ENCODE measurements around the gene KLHL20.
"Not testable (repeated sequence)": the region's sequence is repeated elsewhere in the genome, so short reads cannot be mapped to it uniquely, and the experiment has no call there.

KLHL20 gene

GRCh38 chr1:173714759-173715537 is at the start of gene KLHL20:
TSS of gene KLHL20 (plus strand) at chr1:173714981. CDS start at chr1:173716044, 1,063 bp downstream.
- peak within 1 kb of the TSS; percentile 83 for H3K4me2 ChIP-seq (ENCODE audit: low read depth, low read length, poor library complexity, severe bottlenecking)
- no peak for TF ChIP-seq CTCF (conservative IDR thresholded peaks at IDR 0.05; ENCODE audit: low read length)
- no peak for TF ChIP-seq EZH2phosphoT487 (IDR thresholded peaks at IDR 0.05; ENCODE audit: borderline replicate concordance)
- peaks cover 30% of the 10 kb centered on the region for H3K4me1 ChIP-seq (ENCODE audit: insufficient read depth, low read length, poor library complexity, severe bottlenecking)
- peak within 1 kb of the TSS; percentile 100 for H2AFZ ChIP-seq (ENCODE audit: low read length)
- 0 out of 2 replicates have a peak, but pooled peaks cover 5% of the 10 kb centered on the region for H3K9me2 ChIP-seq (replicated peaks; ENCODE audit: low read depth, low read length)
- peak within 1 kb of the TSS; percentile 87 for H3K4me3 ChIP-seq (ENCODE audit: low read length, poor library complexity, severe bottlenecking)
- peaks cover 30% of the 10 kb centered on the region for H3K79me2 ChIP-seq (ENCODE audit: insufficient read depth, low read length)
- 0 out of 2 replicates have a peak, but pooled peaks cover 5% of the 10 kb centered on the region for H3F3A ChIP-seq (ENCODE audit: low read depth)
- peaks cover 45% of the 10 kb centered on the region for H3K27me3 ChIP-seq (ENCODE audit: insufficient read depth, low read length, poor library complexity, severe bottlenecking)
- H4K20me1 ChIP-seq (ENCODE audit: insufficient read depth, low read length, poor library complexity, severe bottlenecking) = peaks cover 13% of the 10 kb centered on the region
- H3K36me3 ChIP-seq (ENCODE audit: insufficient read depth, low read length) = no peaks in the 10 kb centered on the region
- peak within 1 kb of the TSS; percentile 77 for H3K9ac ChIP-seq (ENCODE audit: low read depth, low read length, poor library complexity, severe bottlenecking)
- no peaks in the 10 kb centered on the region for H3K9me3 ChIP-seq (ENCODE audit: insufficient read depth, low read depth, low read length)

GRCh38 chr1:173666646-173667045 is 48.1 kb upstream of the KLHL20 start:
- no peaks in the 10 kb centered on the region for H3K27me3 ChIP-seq (ENCODE audit: insufficient read depth, low read length, poor library complexity, severe bottlenecking)
- H2AFZ ChIP-seq (ENCODE audit: low read length) = no peak overlapping the region
- no peaks in the 10 kb centered on the region for H3F3A ChIP-seq (ENCODE audit: low read depth)
- no peak for TF ChIP-seq CTCF (conservative IDR thresholded peaks at IDR 0.05; ENCODE audit: low read length)
- TF ChIP-seq EZH2phosphoT487 (IDR thresholded peaks at IDR 0.05; ENCODE audit: borderline replicate concordance) = no peak
- no peak overlapping the region for H3K4me3 ChIP-seq (ENCODE audit: low read length, poor library complexity, severe bottlenecking)
- H3K36me3 ChIP-seq (ENCODE audit: insufficient read depth, low read length) = no peaks in the 10 kb centered on the region
- H3K79me2 ChIP-seq (ENCODE audit: insufficient read depth, low read length) = no peaks in the 10 kb centered on the region
- no peaks in the 10 kb centered on the region for H3K4me1 ChIP-seq (ENCODE audit: insufficient read depth, low read length, poor library complexity, severe bottlenecking)
- H3K4me2 ChIP-seq (ENCODE audit: low read depth, low read length, poor library complexity, severe bottlenecking) = no peak overlapping the region
- no peaks in the 10 kb centered on the region for H3K9me3 ChIP-seq (ENCODE audit: insufficient read depth, low read depth, low read length)
- H3K9me2 ChIP-seq (replicated peaks; ENCODE audit: low read depth, low read length) = no peaks in the 10 kb centered on the region
- H3K9ac ChIP-seq (ENCODE audit: low read depth, low read length, poor library complexity, severe bottlenecking) = no peak overlapping the region
- H4K20me1 ChIP-seq (ENCODE audit: insufficient read depth, low read length, poor library complexity, severe bottlenecking) = no peaks in the 10 kb centered on the region

- no peaks in the 10 kb centered on the region for H4K20me1 ChIP-seq (ENCODE audit: insufficient read depth, low read length, poor library complexity, severe bottlenecking)
- no peak for TF ChIP-seq EZH2phosphoT487 (IDR thresholded peaks at IDR 0.05; ENCODE audit: borderline replicate concordance)
- no peak for TF ChIP-seq CTCF (conservative IDR thresholded peaks at IDR 0.05; ENCODE audit: low read length)
- no peak within 1 kb of the TSS for H3K4me2 ChIP-seq (ENCODE audit: low read depth, low read length, poor library complexity, severe bottlenecking)
- no peaks in the 10 kb centered on the region for H3K27me3 ChIP-seq (ENCODE audit: insufficient read depth, low read length, poor library complexity, severe bottlenecking)
- H3K9me3 ChIP-seq (ENCODE audit: insufficient read depth, low read depth, low read length) = no peaks in the 10 kb centered on the region
- no peaks in the 10 kb centered on the region for H3K36me3 ChIP-seq (ENCODE audit: insufficient read depth, low read length)
- H3K4me3 ChIP-seq (ENCODE audit: low read length, poor library complexity, severe bottlenecking) = no peak within 1 kb of the TSS
- no peaks in the 10 kb centered on the region for H3K79me2 ChIP-seq (ENCODE audit: insufficient read depth, low read length)
- H3K9me2 ChIP-seq (replicated peaks; ENCODE audit: low read depth, low read length) = no peaks in the 10 kb centered on the region
- no peaks in the 10 kb centered on the region for H3F3A ChIP-seq (ENCODE audit: low read depth)
- no peak within 1 kb of the TSS for H3K9ac ChIP-seq (ENCODE audit: low read depth, low read length, poor library complexity, severe bottlenecking)
- H3K4me1 ChIP-seq (ENCODE audit: insufficient read depth, low read length, poor library complexity, severe bottlenecking) = no peaks in the 10 kb centered on the region
- no peak within 1 kb of the TSS for H2AFZ ChIP-seq (ENCODE audit: low read length)
These were observed 45.3 kb upstream of the KLHL20 start, which contains the start of gene ANKRD45 for GRCh38 chr1:173669491-173669941. TSS of gene ANKRD45 (minus strand) at chr1:173669851. CDS start at chr1:173659418, 10,433 bp downstream.

- H3K27me3 ChIP-seq (ENCODE audit: insufficient read depth, low read length, poor library complexity, severe bottlenecking); H2AFZ ChIP-seq (ENCODE audit: low read length); H3K36me3 ChIP-seq (ENCODE audit: insufficient read depth, low read length): not testable (repeated sequence)
These were observed 40.3 kb upstream of the KLHL20 start for GRCh38 chr1:173674496-173674895.

GRCh38 chr1:173680152-173680551 is 34.6 kb upstream of the KLHL20 start:
- not testable (repeated sequence) for H3K9me3 ChIP-seq (ENCODE audit: insufficient read depth, low read depth, low read length); H3K79me2 ChIP-seq (ENCODE audit: insufficient read depth, low read length); H4K20me1 ChIP-seq (ENCODE audit: insufficient read depth, low read length, poor library complexity, severe bottlenecking); H3K36me3 ChIP-seq (ENCODE audit: insufficient read depth, low read length); H2AFZ ChIP-seq (ENCODE audit: low read length); H3K4me2 ChIP-seq (ENCODE audit: low read depth, low read length, poor library complexity, severe bottlenecking); H3K4me1 ChIP-seq (ENCODE audit: insufficient read depth, low read length, poor library complexity, severe bottlenecking); H3F3A ChIP-seq (ENCODE audit: low read depth); H3K9me2 ChIP-seq (replicated peaks; ENCODE audit: low read depth, low read length); H3K9ac ChIP-seq (ENCODE audit: low read depth, low read length, poor library complexity, severe bottlenecking); H3K4me3 ChIP-seq (ENCODE audit: low read length, poor library complexity, severe bottlenecking); H3K27me3 ChIP-seq (ENCODE audit: insufficient read depth, low read length, poor library complexity, severe bottlenecking)

More at GRCh38 chr1:173674496-173674895, 40.3 kb upstream of the KLHL20 start:
- H3K9me2 ChIP-seq (replicated peaks; ENCODE audit: low read depth, low read length); H3K9me3 ChIP-seq (ENCODE audit: insufficient read depth, low read depth, low read length); H3K4me3 ChIP-seq (ENCODE audit: low read length, poor library complexity, severe bottlenecking); H4K20me1 ChIP-seq (ENCODE audit: insufficient read depth, low read length, poor library complexity, severe bottlenecking); H3F3A ChIP-seq (ENCODE audit: low read depth); H3K79me2 ChIP-seq (ENCODE audit: insufficient read depth, low read length); H3K4me1 ChIP-seq (ENCODE audit: insufficient read depth, low read length, poor library complexity, severe bottlenecking); H3K9ac ChIP-seq (ENCODE audit: low read depth, low read length, poor library complexity, severe bottlenecking); H3K4me2 ChIP-seq (ENCODE audit: low read depth, low read length, poor library complexity, severe bottlenecking): not testable (repeated sequence)

Measured in Loucy (cell line).